NCI-H1048 (cell line): Measurements from ENCODE around the gene TBL1X.
"Not testable (repeated sequence)": the region's sequence is repeated elsewhere in the genome, so short reads cannot be mapped to it uniquely, and the experiment has no call there.

ENCODE experiments used
- DNase-seq: peaks from one replicate; lab custom pipeline; 2025; lab: John Stamatoyannopoulos, UW

The TBL1X gene

DNA sequence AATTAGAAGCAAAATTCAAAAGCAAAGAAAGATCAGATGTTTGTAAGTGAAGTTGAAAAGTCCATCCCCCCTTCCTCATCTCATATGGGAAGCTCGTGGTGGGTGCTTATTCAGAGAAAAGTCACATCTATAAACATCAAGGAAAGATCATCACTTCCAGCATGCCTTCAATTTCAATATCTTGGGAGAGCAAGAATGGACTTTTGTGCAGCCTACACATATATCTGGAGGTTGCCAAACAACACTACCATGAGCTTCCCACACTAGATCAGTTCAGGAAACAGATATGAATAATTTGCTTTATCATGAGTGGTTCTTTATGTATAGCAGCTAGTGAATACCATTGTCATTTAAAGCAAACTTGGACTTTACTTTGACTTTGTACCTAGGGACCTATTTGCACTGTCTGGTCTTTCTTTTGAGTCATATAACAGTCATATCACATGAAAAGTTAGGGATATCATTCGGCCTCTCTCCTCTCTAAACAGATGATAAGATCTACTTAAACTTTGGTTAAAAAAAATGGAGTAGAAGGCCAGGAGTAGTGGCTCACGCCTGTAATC, 5.6 kb upstream of the TBL1X start:
- no peak for DNase-seq

DNA sequence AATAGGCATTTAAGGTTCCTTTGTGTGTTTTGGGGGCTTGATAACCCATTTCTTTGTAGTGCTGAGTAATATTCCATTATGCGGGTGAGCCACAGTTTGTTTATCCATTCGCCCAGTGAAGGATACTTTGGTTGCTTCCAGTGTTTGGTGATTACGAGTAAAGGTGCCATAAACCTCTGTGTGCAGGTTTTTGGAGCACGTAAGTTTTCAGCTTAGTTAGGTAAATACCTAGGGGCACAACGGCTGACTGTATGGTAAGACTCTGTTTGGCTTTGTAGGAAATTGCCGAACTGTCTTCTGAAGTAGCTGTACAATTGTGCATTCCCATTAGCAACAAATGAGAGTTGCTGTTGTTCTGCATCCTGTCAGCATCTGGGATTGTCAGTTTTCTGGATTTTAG, 3.8 kb upstream of the TBL1X start:
- DNase-seq = no peak

DNA sequence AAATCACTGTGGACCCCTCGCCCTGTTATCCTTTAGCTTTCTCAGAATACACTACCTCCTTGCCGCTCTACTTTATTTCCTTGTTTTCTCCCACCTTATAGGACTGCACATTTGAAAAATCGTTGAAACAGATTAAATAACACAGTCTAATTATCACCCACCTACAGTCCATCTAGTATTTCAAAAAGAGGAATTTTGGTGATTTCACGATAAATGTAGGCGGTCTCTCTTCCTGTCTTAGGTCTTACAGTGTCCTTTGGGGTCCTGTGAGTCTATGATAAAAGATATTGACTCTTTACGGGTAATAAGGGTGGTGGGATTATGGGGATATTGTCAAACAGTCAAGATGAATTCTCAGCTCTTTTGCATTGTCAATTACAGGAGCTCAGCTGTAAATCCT, 2.4 kb upstream of the TBL1X start:
- no peak for DNase-seq

DNA sequence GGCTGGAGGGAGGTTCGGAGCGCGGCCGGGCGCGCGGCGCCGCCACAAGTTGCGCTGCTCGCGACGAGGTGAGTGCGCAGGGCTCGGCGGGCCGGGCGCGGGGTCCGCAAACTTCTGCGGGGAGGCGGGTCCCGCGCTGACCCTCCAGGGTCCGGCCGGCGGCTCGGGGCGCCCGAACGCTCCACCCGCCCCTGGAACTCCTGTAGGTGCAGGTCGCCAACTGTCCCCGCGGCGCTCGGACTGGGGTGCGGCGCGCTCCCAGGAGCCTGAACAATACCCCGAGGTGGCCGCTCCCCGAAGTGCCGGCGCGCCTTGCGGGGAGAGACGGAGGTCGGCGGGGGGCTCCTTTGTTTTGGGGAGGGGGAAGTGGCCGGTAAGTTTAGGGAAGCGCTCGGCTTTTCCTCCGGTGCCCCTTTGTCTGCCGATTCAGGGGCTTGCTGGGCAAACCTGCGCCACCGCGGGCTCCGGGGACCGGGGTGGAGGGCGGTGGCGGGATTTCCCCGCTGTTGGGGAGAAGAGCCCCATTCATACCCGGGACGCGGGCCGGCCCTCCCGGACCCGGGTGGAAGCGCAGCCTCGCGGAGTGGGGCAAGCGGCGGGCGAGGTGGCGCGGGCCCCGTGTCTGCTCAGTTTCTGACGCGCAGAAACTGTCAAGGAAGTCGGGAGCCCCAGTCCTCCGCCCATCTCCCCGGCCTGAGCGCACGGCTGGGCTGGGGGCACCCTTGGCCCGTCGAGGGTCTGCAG, 694 bp downstream of the TBL1X start:
- no peak for DNase-seq

DNA sequence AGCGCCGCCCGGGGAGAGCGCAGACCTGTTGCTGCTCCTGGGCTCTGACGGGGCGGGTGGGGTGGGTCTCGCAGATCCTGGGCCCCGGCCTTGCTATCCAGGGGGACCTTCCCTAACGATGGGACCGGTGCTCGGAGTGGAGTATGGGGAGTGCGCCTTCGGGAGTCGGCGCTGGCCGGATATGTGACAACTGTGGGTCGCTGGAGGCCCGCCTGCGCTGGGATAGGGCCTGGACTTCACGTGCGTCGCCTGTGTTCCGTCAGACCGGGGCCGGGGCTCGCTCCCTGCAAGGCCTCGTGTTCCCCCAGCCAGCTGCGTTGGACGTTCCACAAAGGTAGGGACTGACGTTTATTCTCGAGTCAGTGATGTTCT, 1.3 kb downstream of the TBL1X start:
- DNase-seq = no peak

DNA sequence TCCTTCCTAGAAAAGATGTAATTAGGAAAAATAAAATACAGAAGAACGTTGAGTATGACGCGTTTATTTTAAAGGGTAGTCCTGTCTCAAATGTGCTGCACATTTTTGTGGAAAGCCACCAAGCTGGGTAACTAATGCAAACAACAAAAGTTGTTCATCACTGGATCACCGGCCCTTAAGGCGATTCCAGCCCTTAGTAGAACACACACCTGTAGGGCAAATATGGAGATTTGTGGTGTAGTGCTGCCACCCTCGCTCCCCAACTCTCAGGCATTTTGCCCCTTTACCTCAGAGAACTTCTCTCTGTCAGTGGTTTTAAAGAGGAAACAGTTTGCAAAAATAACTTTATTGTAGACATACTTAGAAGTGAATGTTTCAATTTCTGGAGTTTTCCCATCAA, 1.9 kb downstream of the TBL1X start:
- no peak for DNase-seq

DNA sequence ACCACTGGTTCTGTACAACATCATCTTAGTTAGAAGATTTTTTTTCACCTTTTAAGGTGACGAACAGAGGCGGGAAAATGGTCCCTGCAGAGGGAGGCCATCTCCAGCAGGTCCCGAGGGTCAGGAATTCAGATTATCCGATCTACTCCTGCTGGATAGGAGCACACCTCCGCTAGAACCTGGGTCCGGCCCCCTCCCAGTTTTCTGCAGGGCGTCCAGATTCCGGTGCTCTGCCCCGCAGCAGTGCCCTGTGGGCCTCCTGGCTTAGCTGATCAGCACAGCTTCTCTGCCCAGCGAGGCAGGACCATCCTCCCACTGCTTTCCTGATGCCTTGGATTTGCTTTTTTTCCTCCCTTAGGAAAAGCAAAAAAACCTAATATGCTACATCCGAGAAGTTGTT, 2.3 kb downstream of the TBL1X start:
- no peak for DNase-seq

DNA sequence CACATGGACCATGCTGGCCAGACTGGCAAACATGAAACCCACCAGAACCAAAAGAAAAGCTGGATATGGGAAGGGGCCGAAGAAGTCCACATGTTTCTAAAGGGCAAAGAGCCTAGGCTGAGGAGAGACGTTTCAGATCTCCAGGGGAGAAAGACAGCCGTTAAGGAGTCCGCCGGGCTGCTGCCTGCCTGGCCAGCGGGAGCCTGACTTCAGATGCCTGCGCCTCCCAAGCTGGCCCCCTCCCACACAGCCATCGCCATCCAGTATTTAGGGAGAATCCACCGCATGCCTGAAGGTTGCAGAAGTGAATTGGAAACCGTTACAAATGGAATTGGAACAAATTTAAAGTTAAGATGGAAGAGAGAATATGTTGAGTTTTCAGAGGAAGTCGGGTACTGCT, 2.9 kb downstream of the TBL1X start:
- no peak for DNase-seq

DNA sequence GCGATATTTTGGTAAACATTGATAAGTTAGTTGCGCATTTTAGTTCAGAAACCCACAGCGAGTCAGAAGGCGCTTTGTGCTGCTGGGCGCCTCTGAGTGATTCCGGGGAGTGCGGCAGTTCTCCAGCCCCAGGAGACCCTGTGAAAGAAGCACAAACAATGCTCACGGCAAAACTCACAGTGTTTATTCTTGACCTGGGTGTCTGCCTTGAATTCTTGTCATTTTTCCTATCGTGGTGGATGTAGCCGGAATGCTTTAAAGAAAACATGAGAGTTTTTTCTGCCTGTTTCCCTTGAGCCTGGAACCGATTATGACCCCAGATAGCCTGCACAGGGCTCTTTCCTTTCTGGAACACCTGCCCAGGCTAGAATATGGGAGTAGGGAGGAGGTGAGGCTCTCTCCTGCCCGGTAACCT, 6.7 kb downstream of the TBL1X start:
- no peak for DNase-seq

DNA sequence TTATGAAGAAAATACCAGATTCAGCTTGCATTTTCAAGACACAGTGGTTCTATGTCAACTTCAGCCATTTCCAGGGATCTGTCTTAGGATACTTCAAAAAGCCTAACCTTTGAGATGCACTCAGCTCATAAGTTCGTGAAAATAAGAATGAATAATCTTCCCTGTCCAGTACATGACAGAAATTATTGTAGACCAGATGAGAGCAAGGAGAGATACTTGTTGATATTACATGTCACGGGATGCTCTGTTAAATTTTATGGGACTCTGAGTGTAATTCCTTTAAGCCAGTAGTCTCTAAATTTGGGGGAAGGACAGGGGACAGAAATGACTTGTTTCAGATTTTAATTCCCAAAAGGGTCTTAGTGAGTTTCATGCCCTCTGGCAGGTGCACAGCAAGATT, 8.8 kb downstream of the TBL1X start:
- DNase-seq = no peak

DNA sequence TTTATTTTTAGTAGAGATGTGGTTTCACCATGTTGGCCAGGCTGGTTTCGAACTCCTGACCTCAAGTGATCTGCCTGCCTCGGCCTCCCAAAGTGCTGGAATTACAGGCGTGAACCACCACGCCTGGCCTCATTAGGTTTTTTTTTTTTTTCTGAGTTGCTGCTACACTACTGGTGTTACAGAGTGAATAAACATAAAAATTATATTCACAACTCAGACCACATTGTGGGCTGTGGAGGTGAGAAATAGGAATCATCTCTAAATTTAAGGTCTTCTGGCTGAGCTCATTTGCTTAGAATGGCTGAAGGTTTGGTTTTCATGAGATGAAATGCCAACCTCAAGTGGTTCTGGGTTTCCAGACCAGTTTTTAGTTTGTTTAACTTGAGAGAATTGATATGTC, 10.6 kb downstream of the TBL1X start:
- DNase-seq = not testable (repeated sequence)

DNA sequence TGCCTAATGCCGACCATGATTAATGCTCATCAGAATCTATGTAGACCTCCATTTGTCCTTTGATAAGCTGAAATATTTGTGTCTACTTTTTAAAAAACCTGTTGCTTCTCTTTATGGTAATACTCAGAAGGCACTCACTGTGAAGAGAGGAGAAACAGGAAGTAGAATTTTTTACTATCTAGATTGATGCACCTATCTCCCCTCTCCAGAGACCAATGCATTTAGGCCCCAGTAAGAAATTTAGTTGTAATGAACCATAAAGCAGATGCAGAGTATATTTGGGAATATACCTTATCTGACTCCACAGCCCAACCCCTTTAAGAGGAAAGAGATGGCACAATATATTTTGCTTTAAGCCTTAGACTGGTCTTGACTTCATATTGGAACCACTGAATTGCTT, 11.1 kb downstream of the TBL1X start:
- DNase-seq = no peak

DNA sequence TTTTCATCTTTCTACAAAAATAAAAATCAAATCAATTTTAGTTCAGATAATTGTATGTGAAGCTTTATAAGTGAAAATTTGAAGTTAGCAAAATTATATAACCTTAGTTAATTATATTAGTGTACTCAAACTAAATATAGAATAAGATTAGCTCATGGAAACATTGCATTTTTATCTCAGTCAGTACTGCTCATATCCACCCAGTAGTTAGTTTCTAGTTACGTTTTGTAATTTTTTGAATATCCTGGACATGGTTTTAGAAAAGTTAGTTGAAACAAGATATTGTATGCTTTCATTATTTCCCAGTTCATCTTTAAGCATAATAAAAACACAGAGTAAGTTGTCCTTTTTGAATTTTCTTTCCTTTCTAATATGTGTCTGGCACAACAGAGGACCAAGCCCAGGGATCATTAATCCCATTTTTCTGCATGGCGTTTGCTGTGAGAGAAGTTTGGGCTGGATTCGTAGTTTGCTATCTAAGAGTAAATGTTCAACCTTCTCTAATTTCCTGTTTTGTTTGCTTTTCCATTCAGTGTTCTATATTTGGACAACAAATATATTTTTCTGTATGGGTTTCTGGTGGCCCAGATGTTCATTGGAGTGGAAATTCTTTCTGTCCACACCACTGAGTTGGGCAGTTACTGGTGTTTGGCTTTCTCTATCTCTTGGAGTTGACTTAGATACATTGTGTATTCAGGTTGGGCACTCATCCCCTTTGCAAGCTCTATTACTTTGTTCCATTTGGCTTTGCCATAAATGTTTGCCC, 12.1 kb downstream of the TBL1X start:
- DNase-seq = no peak

DNA sequence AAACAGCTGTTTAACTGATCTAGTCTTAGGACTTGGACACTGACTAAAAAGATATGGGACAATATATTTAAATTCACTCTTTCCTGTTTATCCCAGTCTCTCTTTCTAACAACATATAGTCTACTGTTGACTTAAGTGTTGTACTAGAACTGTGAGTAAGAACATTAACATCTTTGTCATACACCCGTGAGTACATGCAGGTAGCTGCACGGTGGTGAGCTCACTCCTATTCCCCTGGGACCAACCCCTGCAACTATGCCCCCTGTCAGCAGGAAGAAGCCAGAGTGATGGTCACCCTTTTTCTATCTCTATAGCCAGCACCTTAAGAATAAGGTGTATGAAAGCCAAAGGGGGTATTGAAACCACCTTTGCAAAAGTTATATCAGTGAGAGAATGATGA, 17.6 kb downstream of the TBL1X start:
- DNase-seq = no peak

DNA sequence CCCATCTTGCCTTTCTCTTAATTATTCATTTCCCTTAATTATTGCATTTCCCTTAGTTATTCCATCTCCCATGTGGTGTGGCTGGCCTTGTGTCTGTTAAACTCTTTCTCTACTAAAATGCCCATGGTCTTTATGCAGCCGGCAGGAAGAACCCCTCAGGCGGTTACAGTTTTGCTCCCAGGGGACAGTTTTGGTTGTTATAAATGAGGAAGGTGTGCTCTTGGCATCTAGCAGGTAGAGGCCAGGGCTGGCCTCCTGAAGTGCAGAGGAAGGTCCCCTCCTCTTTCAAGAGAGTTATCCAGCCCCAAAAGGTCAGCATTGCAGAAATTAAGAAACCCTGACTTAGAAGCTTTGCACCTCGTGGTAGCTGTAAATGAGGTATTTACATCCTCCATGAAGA, 18.0 kb downstream of the TBL1X start:
- no peak for DNase-seq

DNA sequence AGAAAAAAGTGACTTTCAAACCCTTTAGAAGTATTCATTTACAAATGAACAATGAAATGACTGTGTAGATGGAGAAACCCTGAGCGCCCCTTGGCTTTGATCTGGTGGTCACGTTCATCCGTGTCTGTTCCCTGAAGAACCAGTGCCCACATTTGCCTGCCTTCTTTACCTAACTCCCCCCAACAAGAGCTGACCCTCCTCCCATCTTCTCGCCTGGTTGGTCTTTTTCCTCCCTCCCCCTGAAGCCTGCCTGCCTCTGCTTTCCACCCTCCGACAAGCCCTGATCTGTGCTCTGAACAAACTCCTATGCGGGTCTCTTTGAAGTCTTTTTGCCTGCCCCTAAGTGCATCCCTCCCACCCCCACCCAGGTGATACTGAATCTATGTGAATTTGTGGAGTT, 18.5 kb downstream of the TBL1X start:
- DNase-seq = no peak

DNA sequence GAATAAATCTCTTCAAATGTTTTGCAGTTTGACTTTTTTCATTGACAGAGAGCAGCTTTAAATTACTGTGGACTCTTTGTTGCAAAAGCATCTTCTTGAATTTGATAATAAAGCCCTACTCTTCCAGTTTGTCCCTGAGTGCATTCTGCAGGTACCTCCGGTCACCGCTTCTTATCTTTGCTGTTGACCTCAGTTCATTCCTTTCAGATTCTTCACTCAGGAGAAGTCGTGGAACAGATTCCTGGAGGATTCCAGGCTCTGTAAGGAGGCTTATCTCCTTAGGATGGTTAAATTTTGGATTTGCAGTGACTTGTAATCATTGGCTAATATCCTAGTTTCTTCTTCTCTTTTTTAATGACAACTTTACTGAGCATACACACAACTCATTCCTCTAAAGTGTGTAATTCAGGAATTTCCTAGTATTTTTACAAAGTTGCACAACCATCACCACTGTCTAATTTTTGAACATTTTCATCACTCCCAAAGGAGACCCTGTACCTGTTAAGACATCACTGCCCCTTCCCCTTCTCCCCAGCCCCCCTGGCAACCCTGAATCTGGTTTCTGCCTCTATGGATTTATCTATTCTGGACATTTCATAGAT, 22.0 kb downstream of the TBL1X start:
- no peak for DNase-seq

DNA sequence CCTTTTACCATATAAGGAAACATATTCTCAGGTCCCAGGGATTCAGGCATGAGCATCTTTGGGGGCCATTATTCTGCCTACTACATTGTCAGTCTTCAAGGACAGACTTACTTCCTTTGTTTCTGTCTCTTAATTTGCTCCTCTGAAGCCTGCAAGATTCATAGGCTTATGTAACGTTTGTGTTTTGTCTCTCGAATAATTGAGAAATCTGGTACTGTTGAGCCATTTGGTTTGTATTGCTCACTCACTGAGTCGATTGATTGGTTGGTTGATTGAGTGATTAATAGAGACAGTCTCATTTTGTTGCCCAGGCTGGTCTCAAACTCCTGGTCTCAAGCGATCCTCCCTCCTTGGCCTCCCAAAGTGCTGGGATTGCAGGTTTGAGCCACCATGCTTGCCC, 23.7 kb downstream of the TBL1X start:
- DNase-seq = no peak

DNA sequence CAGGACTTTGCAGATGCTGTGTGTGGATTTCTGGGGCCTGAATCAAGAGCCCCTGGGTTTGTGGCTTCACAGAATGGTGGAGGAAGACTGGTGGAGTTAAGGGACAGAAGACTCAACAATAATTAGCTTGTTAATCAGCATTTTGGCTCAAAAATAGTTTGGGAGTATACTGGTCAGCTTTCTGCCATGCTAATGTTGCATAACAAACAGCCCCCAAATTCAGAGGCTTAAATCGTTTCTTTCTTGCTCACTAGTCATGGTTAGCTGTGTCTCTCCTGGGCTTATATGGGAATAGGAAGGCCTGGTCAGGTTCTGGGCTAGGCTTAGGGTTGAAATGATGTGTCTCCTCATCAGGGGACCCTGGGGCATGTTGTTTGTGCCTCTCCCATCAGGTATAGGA, 24.4 kb downstream of the TBL1X start:
- no peak for DNase-seq

DNA sequence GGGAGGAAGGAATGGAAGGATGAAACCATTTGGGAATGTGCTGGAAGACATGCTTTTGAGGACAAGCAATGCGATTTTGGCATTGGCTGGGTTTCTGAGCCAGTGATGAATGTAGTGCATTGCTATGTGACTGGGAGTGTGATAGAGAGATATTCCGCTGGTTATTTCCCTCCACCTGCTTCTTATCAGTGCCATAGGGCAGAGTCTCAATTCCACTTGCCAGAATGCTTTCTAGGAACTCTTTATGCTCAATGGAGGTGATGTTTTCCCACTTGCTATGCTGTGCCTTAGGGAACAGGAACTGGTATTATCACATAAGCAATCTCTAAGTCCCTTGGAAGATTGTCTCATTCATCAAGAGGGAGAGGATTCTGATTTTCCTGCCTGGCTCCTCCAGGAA, 28.0 kb downstream of the TBL1X start:
- no peak for DNase-seq

DNA sequence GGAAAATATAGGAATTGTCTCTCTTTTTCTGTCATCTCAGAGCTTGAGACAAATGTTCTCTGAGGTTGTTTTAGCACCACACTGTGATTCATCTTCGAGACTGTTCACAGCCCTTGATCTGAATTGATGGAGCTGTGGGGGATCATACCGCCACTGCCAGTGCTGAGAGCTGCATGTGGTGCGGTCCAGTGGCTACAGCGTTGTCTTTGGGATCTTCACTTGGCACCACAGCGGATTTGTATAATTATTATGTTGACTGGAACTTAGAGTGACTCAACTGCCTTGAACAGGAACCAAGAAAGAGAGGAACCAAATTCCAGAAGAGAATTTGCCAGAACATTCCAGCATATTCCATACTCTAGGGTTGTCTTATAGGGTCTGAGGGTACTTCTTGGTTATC, 29.1 kb downstream of the TBL1X start:
- no peak for DNase-seq

DNA sequence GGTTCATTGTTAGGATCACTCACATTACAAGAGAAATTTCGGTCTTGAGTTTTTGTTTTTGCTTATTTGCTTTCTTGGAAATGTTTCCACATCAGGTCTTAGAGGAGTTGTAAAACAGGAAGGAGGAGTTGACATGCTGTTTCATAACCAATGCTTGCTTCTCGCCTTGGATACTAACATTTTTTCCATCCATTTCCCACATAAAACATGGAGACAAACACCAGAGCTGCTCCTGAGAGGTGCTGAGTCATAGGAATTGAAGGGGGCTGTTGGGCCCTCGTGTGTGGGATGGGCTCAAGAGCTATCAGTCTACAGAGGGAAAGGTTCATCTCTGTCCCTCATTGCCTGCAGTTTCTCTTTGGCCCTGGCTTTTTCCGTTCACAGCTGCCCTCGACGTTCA, 29.9 kb downstream of the TBL1X start:
- no peak for DNase-seq

DNA sequence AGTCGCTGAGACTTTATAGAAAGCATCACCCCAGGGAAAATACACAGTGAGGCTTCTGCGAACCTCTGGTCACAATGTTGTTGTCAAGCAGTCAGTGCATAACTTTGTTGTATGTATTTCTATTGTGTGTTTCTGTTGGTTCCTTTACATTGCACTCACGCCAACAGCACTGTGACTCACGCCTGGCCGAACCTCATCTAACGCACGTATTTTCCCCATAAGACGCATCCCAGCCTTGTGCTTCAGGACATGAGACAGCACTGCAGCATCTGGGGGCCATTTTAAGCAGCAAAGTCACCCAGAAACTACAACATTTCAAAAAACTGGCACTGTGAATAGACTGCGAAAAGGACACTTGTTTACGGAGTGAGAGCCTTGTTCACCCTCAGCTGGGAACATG, 30.6 kb downstream of the TBL1X start:
- DNase-seq = no peak
